Body of pancreas (tissue), 4 donors: ENCODE data around the gene CDK14. TPM values are rescaled to one million over a fixed set of nuclear protein-coding genes. Genes with fewer than 3 reads are reported as not detected.

Source experiments
- ATAC-seq: fragments of 150-250 bp; one replicate; pipeline ENCODE4 v1.9.1; 2016
- DNase-seq, 4 donors: peaks; one replicate each; pipeline ENCODE4 v3.0.0-alpha.2; 2019
- H3K27ac ChIP-seq, 4 donors: fragments of 200-600 bp; sonication (generic); 1 replicate in 3 of 4; 2 replicates in 1 of 4; pipeline versions ENCODE4 v1.5.1 to v1.6.1; 2016 to 2019; ENCODE audit warnings: mild to moderate bottlenecking in 1 of 4, mixed read lengths in 1 of 4, moderate library complexity in 1 of 4
- H3K27me3 ChIP-seq, 2 donors: fragments of 200-600 bp; sonication (generic); one replicate each; pipeline ENCODE4 v1.6.0; 2016; ENCODE audit warnings: mild to moderate bottlenecking in 1 of 2
- H3K36me3 ChIP-seq, 2 donors: fragments of 200-600 bp; sonication (generic); replicated peaks in 1 of 2; 2 replicates each; pipeline ENCODE4 v1.5.1; 2016; ENCODE audit warnings: low read depth in 2 of 2; ENCODE audit not compliant: insufficient read depth in 1 of 2
- H3K4me1 ChIP-seq: fragments of 200-600 bp; sonication (generic); one replicate; pipeline ENCODE4 v1.6.0; 2016
- H3K4me3 ChIP-seq, 2 donors: fragments of 200-600 bp; sonication (generic); 1 replicate in 1 of 2; 2 replicates in 1 of 2; pipeline ENCODE4 v1.5.1; 2016 to 2019
- H3K9me3 ChIP-seq, 3 donors: fragments of 200-600 bp; sonication (generic); 1 replicate in 2 of 3; 2 replicates in 1 of 3; pipeline ENCODE4 v1.5.1; 2016
- POLR2A ChIP-seq, 3 donors: fragments of 450-650 bp; IDR thresholded peaks; one replicate each; pipeline ENCODE4 v1.6.1; 2016; ENCODE audit warnings: antibody characterized with exemption in 3 of 3, mild to moderate bottlenecking in 2 of 3
- WGBS, 2 donors: methylation state at CpG; one replicate each; pipeline ENCODE4 v1.1.5; 2017; 5-methylcytosine and 5-hydroxymethylcytosine counted together
- intact Hi-C: fragments of 100-400 bp; cut with DNase I; formaldehyde crosslinking; loops from one replicate; pipeline ENCODE4 v1.15.1; 2023
- total RNA-seq, 2 donors: library from RNA; depleted of rRNA; stranded (reverse); fragments of >200 nt; gene quantifications; one replicate each; pipeline ENCODE4 v1.1.0, GENCODE V29; 2016
- TF ChIP-seq, protein P1 (sequence below), 7 experiments: fragments of 450-650 bp in 4 of 7; fragments of 200-600 bp in 3 of 7; sonication (generic) in 3 of 7; IDR thresholded peaks; one replicate each; pipeline ENCODE4 v1.5.1; 2016 to 2019; ENCODE audit warnings: antibody characterized with exemption in 7 of 7

CDK14 gene
- total RNA-seq, 2 donors from 2014 or later: 21.8 to 35.6 TPM

- Histone ChIP-seq H3K4me3 (no peak overlapping the region), H3K27ac (no peak overlapping the region), H3K4me1 (peaks cover 5% of the 10 kb centered on the region), H3K36me3 (no peaks in the 10 kb centered on the region), H3K27me3 (no peaks in the 10 kb centered on the region), H3K9me3 (no peaks in the 10 kb centered on the region)
- 90 to 91% methylated on average over 8 of the region's 8 CpGs for WGBS, 2 donors
- DNase-seq (no peak), ATAC-seq (no peak)
- TF ChIP-seq, protein P1, sequence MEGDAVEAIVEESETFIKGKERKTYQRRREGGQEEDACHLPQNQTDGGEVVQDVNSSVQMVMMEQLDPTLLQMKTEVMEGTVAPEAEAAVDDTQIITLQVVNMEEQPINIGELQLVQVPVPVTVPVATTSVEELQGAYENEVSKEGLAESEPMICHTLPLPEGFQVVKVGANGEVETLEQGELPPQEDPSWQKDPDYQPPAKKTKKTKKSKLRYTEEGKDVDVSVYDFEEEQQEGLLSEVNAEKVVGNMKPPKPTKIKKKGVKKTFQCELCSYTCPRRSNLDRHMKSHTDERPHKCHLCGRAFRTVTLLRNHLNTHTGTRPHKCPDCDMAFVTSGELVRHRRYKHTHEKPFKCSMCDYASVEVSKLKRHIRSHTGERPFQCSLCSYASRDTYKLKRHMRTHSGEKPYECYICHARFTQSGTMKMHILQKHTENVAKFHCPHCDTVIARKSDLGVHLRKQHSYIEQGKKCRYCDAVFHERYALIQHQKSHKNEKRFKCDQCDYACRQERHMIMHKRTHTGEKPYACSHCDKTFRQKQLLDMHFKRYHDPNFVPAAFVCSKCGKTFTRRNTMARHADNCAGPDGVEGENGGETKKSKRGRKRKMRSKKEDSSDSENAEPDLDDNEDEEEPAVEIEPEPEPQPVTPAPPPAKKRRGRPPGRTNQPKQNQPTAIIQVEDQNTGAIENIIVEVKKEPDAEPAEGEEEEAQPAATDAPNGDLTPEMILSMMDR (IDR thresholded peaks at IDR 0.05): no peak
- TF ChIP-seq POLR2A (IDR thresholded peaks at IDR 0.05): no peak
- intact Hi-C loops: no loop called here
Measured at GRCh38 chr7:91041901-91042484, 445.9 kb downstream of the CDK14 start.

- DNase-seq: no peak
- Histone ChIP-seq H3K36me3 (no peaks in the 10 kb centered on the region), H3K27ac (no peak overlapping the region), H3K9me3 (no peaks in the 10 kb centered on the region), H3K4me1 (no peaks in the 10 kb centered on the region), H3K27me3 (no peaks in the 10 kb centered on the region), H3K4me3 (no peak overlapping the region)
- intact Hi-C loops: no loop called here
- 88 to 95% methylated on average over 1 of the region's 1 CpG for WGBS, 2 donors
- no peak for TF ChIP-seq POLR2A (IDR thresholded peaks at IDR 0.05)
- TF ChIP-seq, protein P1 (IDR thresholded peaks at IDR 0.05): no peak
- ATAC-seq: no peak
Measured at GRCh38 chr7:91043186-91043585, 447.1 kb downstream of the CDK14 start.

DNA sequence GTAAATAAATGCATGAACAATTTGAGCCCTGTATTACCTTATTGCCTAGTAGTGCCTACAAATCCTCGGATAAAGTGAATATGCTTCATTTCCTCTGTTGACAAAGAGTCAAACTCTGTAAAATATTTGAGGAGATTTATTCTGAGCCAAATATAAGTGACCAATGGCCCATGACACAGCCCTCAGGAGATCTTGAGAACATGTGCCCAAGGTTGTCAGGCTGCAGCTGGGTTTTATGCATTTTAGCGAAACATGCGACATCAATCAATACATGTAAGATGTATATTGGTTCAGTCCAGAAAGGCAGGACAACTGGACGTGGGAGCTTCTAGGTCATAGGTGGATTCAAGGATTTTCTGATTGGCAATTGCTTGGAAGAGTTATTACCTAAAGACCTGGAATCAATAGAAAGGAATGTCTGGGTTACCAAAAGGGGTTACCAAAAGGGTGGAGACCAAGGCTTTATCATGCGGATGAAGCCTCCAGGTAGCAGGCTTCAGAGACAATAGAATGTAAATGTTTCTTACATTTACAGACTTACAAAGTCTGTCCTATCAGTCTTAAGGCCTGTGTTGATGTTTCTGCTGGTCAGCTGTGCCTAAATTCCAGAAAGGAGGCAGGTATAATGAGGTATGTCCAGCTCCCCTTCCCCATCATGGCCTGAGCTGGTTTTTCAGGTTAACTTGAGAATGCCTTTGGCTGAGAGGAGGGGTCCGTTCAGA lies 448.0 kb downstream of the CDK14 start:
- DNase-seq (no peak), ATAC-seq (no peak)
- Histone ChIP-seq H3K27me3 (no peaks in the 10 kb centered on the region), H3K4me1 (no peaks in the 10 kb centered on the region), H3K27ac (no peak overlapping the region), H3K9me3 (no peaks in the 10 kb centered on the region), H3K4me3 (no peak overlapping the region), H3K36me3 (no peaks in the 10 kb centered on the region)
- intact Hi-C loops: no loop called here
- TF ChIP-seq POLR2A (IDR thresholded peaks at IDR 0.05): no peak
- TF ChIP-seq, protein P1 (IDR thresholded peaks at IDR 0.05): no peak
- 83% methylated on average over 6 of the region's 6 CpGs for WGBS, 2 donors

GRCh38 chr7:91045606-91046005 lies 449.5 kb downstream of the CDK14 start:
- 77 to 85% methylated on average over 1 of the region's 1 CpG for WGBS, 2 donors
- no peaks in the 10 kb centered on the region for H3K9me3 ChIP-seq
- intact Hi-C loops: no loop called here
- H3K27me3 ChIP-seq: no peaks in the 10 kb centered on the region
- H3K27ac ChIP-seq: no peak overlapping the region
- no peaks in the 10 kb centered on the region for H3K36me3 ChIP-seq
- DNase-seq (no peak), ATAC-seq (no peak)
- no peak overlapping the region for H3K4me3 ChIP-seq
- TF ChIP-seq POLR2A (IDR thresholded peaks at IDR 0.05): no peak
- TF ChIP-seq, protein P1 (IDR thresholded peaks at IDR 0.05): no peak
- no peaks in the 10 kb centered on the region for H3K4me1 ChIP-seq
